IMR-90 (cell line): ENCODE data around the gene ARRDC5. TPM values are rescaled to one million over a fixed set of nuclear protein-coding genes. Genes with fewer than 3 reads are reported as not detected.

Source experiments
- ATAC-seq: fragments of 200-7000 bp; cut with Tn5 transposase; 2 replicates; pipeline ENCODE4 v1.9.1; 2020; ENCODE audit warnings: low read depth, mild to moderate bottlenecking, moderate library complexity
- BruUV-seq: library from RNA; stranded (reverse); fragments of 400-500 nt; replicated peaks from 2 replicates; lab custom pipeline; 2021; lab: Mats Ljungman, UMichigan
- CTCF ChIA-PET: fragments of 300-600 bp; formaldehyde crosslinking; extraction: SDS; loops from one replicate; lab custom pipeline; 2021; ENCODE audit warnings: antibody characterized with exemption; lab: Yijun Ruan, JAX
- POLR2A ChIA-PET: fragments of 300-600 bp; sonication (Branson Sonifier 250); formaldehyde crosslinking; loops from one replicate; lab custom pipeline; 2022; ENCODE audit warnings: antibody characterized with exemption; ENCODE audit not compliant: unreplicated experiment; lab: Charles Lee
- DNase-seq: peaks from one replicate; pipeline ENCODE4 v3.0.0; 2013
- H2AFZ ChIP-seq: replicated peaks from 2 replicates; pipeline ENCODE3; 2013; ENCODE audit warnings: low read length, mild to moderate bottlenecking; ENCODE audit not compliant: poor library complexity
- H2AK5ac ChIP-seq: 2 replicates; pipeline ENCODE4 v1.6.1; 2013; ENCODE audit warnings: low read depth, low read length, inconsistent platforms
- H2AK9ac ChIP-seq: replicated peaks from 2 replicates; pipeline ENCODE3; 2013; ENCODE audit warnings: mild to moderate bottlenecking, low read depth, low read length, moderate library complexity; ENCODE audit not compliant: poor library complexity
- H2BK120ac ChIP-seq: 2 replicates; pipeline ENCODE4 v1.6.1; 2013; ENCODE audit warnings: low read depth, low read length, inconsistent platforms
- H2BK15ac ChIP-seq: 3 replicates; pipeline ENCODE4 v1.6.1; 2013; ENCODE audit warnings: low read depth, low read length, inconsistent platforms
- H2BK20ac ChIP-seq: 2 replicates; pipeline ENCODE4 v1.6.1; 2013; ENCODE audit warnings: low read depth, mild to moderate bottlenecking, inconsistent platforms, low read length, moderate library complexity
- H2BK5ac ChIP-seq: 2 replicates; pipeline ENCODE4 v1.6.1; 2013; ENCODE audit warnings: mild to moderate bottlenecking, low read depth, low read length, inconsistent platforms; ENCODE audit not compliant: poor library complexity, severe bottlenecking
- H3K14ac ChIP-seq: replicated peaks from 2 replicates; pipeline ENCODE4 v1.6.1; 2013; ENCODE audit warnings: low read depth, low read length, inconsistent platforms
- H3K18ac ChIP-seq: 2 replicates; pipeline ENCODE4 v1.6.1; 2013; ENCODE audit warnings: low read depth, low read length, control low read depth
- H3K23ac ChIP-seq: 2 replicates; pipeline ENCODE4 v1.6.1; 2013; ENCODE audit warnings: low read depth, low read length, inconsistent platforms
- H3K27ac ChIP-seq: 2 replicates; pipeline ENCODE4 v1.5.1; 2013; ENCODE audit warnings: mild to moderate bottlenecking, control low read depth, low read length; ENCODE audit not compliant: insufficient read depth
- H3K27me3 ChIP-seq: 2 replicates; pipeline ENCODE4 v1.6.1; 2013; ENCODE audit warnings: low read length; ENCODE audit not compliant: control insufficient read depth, insufficient read depth
- H3K36me3 ChIP-seq: 2 replicates; pipeline ENCODE4 v1.6.1; 2013; ENCODE audit warnings: low read length, mixed read lengths; ENCODE audit not compliant: control insufficient read depth, insufficient read depth
- H3K4ac ChIP-seq: 2 replicates; pipeline ENCODE4 v1.6.1; 2013; ENCODE audit warnings: low read depth, low read length, inconsistent platforms
- H3K4me1 ChIP-seq: 2 replicates; pipeline ENCODE4 v1.6.1; 2013; ENCODE audit warnings: low read length, mixed read lengths; ENCODE audit not compliant: control insufficient read depth, insufficient read depth
- H3K4me2 ChIP-seq: 2 replicates; pipeline ENCODE4 v1.6.1; 2013; ENCODE audit warnings: low read depth, mild to moderate bottlenecking, control low read depth, low read length, moderate library complexity
- H3K4me3 ChIP-seq: 2 replicates; pipeline ENCODE4 v1.5.1; 2013; ENCODE audit warnings: low read depth, mild to moderate bottlenecking, control low read depth, low read length, moderate library complexity; ENCODE audit not compliant: insufficient read depth
- H3K56ac ChIP-seq: 2 replicates; pipeline ENCODE4 v1.6.1; 2013; ENCODE audit warnings: low read length, inconsistent platforms; ENCODE audit not compliant: insufficient read depth; ENCODE audit errors: extremely low read depth
- H3K79me1 ChIP-seq, 2 experiments: 2 replicates each; pipeline ENCODE4 v1.6.1; 2013; ENCODE audit warnings: low read length in 2 of 2, inconsistent platforms in 1 of 2, low read depth in 1 of 2
- H3K9ac ChIP-seq: 2 replicates; pipeline ENCODE4 v1.6.1; 2013; ENCODE audit warnings: low read depth, low read length, control low read depth
- H3K9me1 ChIP-seq: 2 replicates; pipeline ENCODE4 v1.6.1; 2013; ENCODE audit warnings: low read length, inconsistent platforms; ENCODE audit not compliant: insufficient read depth
- H3K9me3 ChIP-seq: 2 replicates; pipeline ENCODE4 v1.6.1; 2013; ENCODE audit warnings: low read length; ENCODE audit not compliant: control insufficient read depth, insufficient read depth
- H4K20me1 ChIP-seq: 2 replicates; pipeline ENCODE4 v1.6.1; 2013; ENCODE audit warnings: low read length, inconsistent platforms; ENCODE audit not compliant: insufficient read depth
- H4K5ac ChIP-seq: 2 replicates; pipeline ENCODE4 v1.6.1; 2013; ENCODE audit warnings: mild to moderate bottlenecking, low read depth, low read length, control low read depth
- H4K8ac ChIP-seq, 2 experiments: 2 replicates each; pipeline ENCODE4 v1.6.1; 2013; ENCODE audit warnings: low read depth in 2 of 2, low read length in 2 of 2, control low read depth in 1 of 2, inconsistent platforms in 1 of 2
- H4K91ac ChIP-seq: 2 replicates; pipeline ENCODE4 v1.6.1; 2013; ENCODE audit warnings: low read depth, low read length, inconsistent platforms; ENCODE audit not compliant: insufficient read depth
- CHD1 ChIP-seq: IDR thresholded peaks from 2 replicates; pipeline ENCODE4 v1.6.1; 2012; ENCODE audit warnings: low read depth, low read length, improper control_type of control experiment
- CTCF ChIP-seq: conservative IDR thresholded peaks from 2 replicates; pipeline ENCODE4 v1.5.1; 2012; ENCODE audit warnings: mild to moderate bottlenecking, low read depth, low read length, improper control_type of control experiment
- FOS ChIP-seq: fragments of 150-350 bp; IDR thresholded peaks from 2 replicates; pipeline ENCODE4 v1.6.1; 2016; ENCODE audit warnings: low read depth, low read length
- MAZ ChIP-seq: IDR thresholded peaks from 2 replicates; pipeline ENCODE4 v1.6.1; 2012; ENCODE audit warnings: low read depth, mild to moderate bottlenecking, low read length, improper control_type of control experiment, moderate library complexity, borderline replicate concordance
- RCOR1 ChIP-seq: IDR thresholded peaks from 2 replicates; pipeline ENCODE4 v1.6.1; 2012; ENCODE audit warnings: mild to moderate bottlenecking, low read length, improper control_type of control experiment; ENCODE audit not compliant: insufficient replicate concordance
- SMC3 ChIP-seq: fragments of 150-350 bp; IDR thresholded peaks from 2 replicates; pipeline ENCODE4 v1.6.1; 2016; ENCODE audit warnings: low read depth, mild to moderate bottlenecking, antibody characterized with exemption, low read length, moderate library complexity
- USF2 ChIP-seq: fragments of 150-350 bp; IDR thresholded peaks from 2 replicates; pipeline ENCODE4 v1.6.1; 2017; ENCODE audit warnings: mild to moderate bottlenecking, antibody characterized with exemption, low read length, low read depth
- WGBS, 2 experiments: methylation state at CpG; one replicate each; pipeline versions ENCODE4 v1.1.5 to v1.1.7; 2013; ENCODE audit warnings: missing lambda C conversion rate in 2 of 2; ENCODE audit not compliant: insufficient read length in 1 of 2; ENCODE audit errors: extremely low coverage in 2 of 2; 5-methylcytosine and 5-hydroxymethylcytosine counted together
- dilution Hi-C: fragments of 300-500 bp; cut with HindIII; formaldehyde crosslinking; loops from one replicate; pipeline ENCODE4 v1.14.3; 2018; ENCODE audit warnings: low sequenced_read_pairs; ENCODE audit not compliant: unreplicated experiment
- in situ Hi-C: fragments of 300-500 bp; cut with MboI; formaldehyde crosslinking; loops from 3 replicates; pipeline ENCODE4 v1.14.3; 2019; ENCODE audit warnings: low sequenced_read_pairs, inconsistent platforms, mixed read lengths
- intact Hi-C: fragments of 100-400 bp; cut with micrococcal nuclease; formaldehyde crosslinking; loops from 2 replicates; pipeline ENCODE4 v1.10.0; 2022
- polyA plus RNA-seq, 3 experiments: library from polyadenylated mRNA; depleted of rRNA; stranded (reverse); fragments of >200 nt; gene quantifications; 2 replicates each; pipeline ENCODE4 v1.2.3, GENCODE V29; 2012; ENCODE audit warnings: low replicate concordance in 1 of 3
- total RNA-seq: library from RNA; depleted of rRNA; stranded (reverse); fragments of >200 nt; gene quantifications from 2 replicates; pipeline ENCODE4 v1.2.3, GENCODE V29; 2012

ARRDC5 gene
- total and polyA plus RNA-seq, 2 of the 4 experiments (the other 2 are of a cell fraction), result not detected

DNA sequence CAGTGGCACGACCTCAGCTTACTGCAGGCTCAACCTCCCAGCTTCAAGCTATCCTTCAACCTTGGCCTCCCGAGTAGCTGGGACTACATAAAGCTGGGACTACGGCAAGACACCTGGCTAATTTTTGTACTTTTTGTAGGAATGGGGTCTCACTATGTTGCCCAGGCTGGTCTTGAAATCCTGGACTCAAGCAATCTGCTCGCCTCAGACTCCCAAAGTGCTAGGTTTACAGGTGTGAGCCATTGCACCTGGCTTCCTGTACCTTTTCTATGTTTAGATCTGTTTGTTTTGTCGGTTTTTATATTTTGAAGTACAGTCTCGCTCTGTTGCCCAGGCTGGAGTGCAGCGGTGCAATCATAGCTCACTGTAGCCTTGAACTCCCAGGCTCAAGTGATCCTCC is 53.7 kb downstream of the ARRDC5 start:
- no peak for DNase-seq
- no peak overlapping the region for H3K14ac ChIP-seq
- peaks cover 13 to 46% of the 10 kb centered on the region in 2 experiments; a peak in 3 of 4 replicates for H3K79me1 ChIP-seq
- TF ChIP-seq RCOR1 (no peak), SMC3 (no peak), MAZ (no peak), CHD1 (no peak), CTCF (no peak), USF2 (no peak), FOS (no peak)
- H3K4me1 ChIP-seq, result peaks cover 6% of the 10 kb centered on the region
- H3K9me3 ChIP-seq, result no peaks in the 10 kb centered on the region
- no peak overlapping the region for H3K27ac ChIP-seq
- H2BK5ac ChIP-seq, result no peak overlapping the region
- no peak overlapping the region for H4K91ac ChIP-seq
- no peak overlapping the region for H3K9ac ChIP-seq
- H2BK15ac ChIP-seq, result no peak overlapping the region
- peaks cover 18% of the 10 kb centered on the region; the same call in 1 of the 2 replicates for H4K20me1 ChIP-seq
- H4K8ac ChIP-seq, result no peak overlapping the region
- H2BK20ac ChIP-seq, result no peak overlapping the region
- 100% methylated on average over 1 of the region's 7 CpGs; no CpG with 5 or more reads in 1 of the 2 experiments for WGBS, 2 experiments
- H3K4ac ChIP-seq, result no peak overlapping the region
- H2AK9ac ChIP-seq, result no peak overlapping the region
- H3K27me3 ChIP-seq, result no peaks in the 10 kb centered on the region
- no peak overlapping the region for H3K23ac ChIP-seq
- intact Hi-C loops, result no loop called here
- H4K5ac ChIP-seq, result no peak overlapping the region
- H3K4me3 ChIP-seq, result no peak overlapping the region
- H2AFZ ChIP-seq, result no peak overlapping the region
- POLR2A ChIA-PET, result no interaction called here
- CTCF ChIA-PET, result interaction anchor here (0.6 to 1.4 kb wide), 3 partner anchors 22 to 58 kb away, joined by 3 to 5 read pairs (median 5); no protein-coding TSS in a partner anchor
- no TSS peak for BruUV-seq
- dilution Hi-C loops, result no loop called here
- in situ Hi-C loops, result no loop called here
- no peak overlapping the region for H3K18ac ChIP-seq
- no peak overlapping the region for H2AK5ac ChIP-seq
- no peak overlapping the region for H2BK120ac ChIP-seq
- H3K4me2 ChIP-seq, result no peak overlapping the region
- no peak overlapping the region for H3K56ac ChIP-seq
- peaks cover 6% of the 10 kb centered on the region for H3K9me1 ChIP-seq
- H3K36me3 ChIP-seq, result peaks cover 56% of the 10 kb centered on the region
- no peak for ATAC-seq
